GM19025 (cell line): Measurements from ENCODE around the gene PPID.
A peak's percentile ranks its signal among the peaks of the same experiment; 100 is the strongest.
"Not testable (repeated sequence)": the region's sequence is repeated elsewhere in the genome, so short reads cannot be mapped to it uniquely, and the experiment has no call there.

Experiments
- ATAC-seq: cut with Tn5 transposase; IDR thresholded peaks from one replicate; pipeline ENCODE4 v1.9.1; 2021; ENCODE audit warnings: mild to moderate bottlenecking, low read depth, moderate library complexity; ENCODE audit not compliant: unreplicated experiment

Gene PPID

DNA sequence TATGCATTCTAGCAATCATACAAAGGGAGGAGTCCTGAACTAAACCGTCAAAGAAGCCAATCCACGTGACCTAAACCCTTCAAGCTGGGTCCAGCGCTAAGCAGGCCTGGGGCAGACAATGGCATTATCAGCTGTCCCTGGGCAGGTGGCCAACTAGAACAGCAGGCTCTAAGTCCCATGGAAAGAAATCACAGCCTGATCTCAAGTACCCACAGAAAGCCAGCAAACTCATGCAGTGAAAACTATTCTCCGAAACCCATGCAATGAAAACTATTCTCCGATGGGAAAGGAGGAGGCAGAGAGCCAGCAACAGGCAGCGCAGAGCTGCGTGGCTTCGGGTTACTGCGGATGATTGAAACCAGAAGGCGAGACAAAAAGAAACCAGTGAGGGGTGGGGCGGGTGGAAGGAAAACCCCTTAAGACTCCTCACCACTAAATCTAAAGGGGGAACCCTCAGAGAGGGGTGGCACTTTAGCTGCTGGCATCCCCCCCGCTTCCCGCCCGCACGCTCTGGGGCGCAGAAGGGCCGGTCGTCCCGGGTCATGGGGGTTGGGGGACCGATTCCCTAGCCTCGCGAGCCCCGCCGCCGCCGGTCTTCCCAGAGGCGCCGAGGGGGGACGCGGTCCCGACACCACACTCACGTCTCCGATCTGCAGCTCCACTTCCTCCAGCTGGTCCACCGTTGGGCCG lies 52.1 kb downstream of the PPID start:
- peak; percentile 17 for ATAC-seq

DNA sequence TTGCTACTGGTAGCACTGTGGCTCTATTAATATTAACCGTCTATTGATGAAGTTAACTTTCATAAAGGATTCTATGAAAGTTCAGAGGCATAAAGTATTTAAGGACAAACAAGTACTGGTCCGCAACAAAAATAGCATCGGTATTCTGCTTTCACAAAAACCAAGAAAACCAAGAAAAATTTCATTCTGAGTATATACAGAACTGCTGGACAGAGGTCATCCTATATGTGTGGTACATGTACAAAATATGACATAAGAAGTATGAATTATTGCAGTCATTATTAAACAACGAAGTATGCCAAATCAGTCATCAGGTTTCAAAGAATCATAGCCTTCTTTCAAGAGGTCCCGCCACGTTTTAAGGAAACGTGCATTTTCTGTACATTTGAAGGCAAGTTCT lies 53.9 kb downstream of the PPID start:
- ATAC-seq: no peak

DNA sequence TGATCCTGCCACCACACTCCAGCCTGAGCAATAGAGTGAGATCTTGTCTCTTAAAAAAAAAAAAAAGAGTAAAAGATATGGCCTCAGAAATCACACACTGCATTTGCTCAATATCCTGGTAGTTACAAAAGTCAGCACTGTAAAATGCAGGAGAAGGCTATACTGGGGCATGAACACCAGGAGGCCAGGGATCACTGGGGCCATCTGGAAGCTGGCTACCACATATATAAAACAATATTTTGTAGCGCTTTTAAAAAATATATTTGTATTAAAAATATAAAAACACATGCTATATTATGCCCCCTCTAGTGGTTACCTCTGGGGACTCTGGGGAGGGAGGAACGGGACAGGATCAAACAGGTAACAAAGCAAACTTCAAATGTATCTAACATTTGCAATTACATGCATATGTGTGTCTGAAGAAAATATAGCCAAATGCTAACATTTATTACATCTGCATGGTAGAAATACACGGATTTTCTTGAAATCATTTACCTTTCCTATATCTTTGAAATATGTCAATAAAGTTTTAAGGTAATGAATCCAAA lies 55.5 kb downstream of the PPID start:
- ATAC-seq: no peak

DNA sequence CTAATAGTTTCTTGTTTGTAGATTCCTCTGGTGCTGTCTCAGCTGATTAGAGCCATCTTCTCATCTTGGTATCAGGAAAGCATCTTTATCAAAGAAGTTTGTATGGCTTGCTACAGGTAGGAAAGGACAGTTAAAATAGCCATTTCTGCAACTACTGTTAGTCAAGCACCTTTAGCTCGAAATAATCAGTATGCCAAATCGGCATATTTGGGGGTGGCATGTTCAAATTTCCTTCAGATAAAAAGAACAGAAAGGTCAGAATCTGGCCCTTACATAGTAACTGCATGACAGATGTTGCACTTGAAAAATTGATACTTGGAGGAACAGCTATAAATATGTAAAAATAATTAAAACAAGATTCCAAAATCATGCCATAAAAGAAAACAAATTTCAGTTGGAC lies 56.3 kb downstream of the PPID start:
- no peak for ATAC-seq

DNA sequence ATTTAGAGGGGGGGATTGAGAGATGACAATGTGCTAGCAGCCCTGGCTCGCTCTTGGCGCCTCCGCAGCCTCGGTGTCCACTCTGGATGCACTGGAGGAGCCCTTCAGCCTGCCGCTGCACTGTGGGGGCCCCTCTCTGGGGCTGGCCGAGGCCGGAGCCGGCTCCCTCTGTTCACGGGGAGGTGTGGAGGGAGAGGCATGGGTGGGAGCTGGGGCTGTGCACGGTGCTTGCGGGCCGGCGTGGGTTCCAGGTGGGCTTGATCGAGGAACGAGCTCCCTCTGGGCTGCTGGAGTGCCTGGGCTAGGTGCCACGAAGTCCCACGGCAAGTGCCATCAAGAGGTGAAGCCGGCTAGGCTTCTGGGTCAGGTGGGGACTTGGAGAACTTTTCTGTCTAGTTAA lies 58.4 kb downstream of the PPID start:
- no peak for ATAC-seq

DNA sequence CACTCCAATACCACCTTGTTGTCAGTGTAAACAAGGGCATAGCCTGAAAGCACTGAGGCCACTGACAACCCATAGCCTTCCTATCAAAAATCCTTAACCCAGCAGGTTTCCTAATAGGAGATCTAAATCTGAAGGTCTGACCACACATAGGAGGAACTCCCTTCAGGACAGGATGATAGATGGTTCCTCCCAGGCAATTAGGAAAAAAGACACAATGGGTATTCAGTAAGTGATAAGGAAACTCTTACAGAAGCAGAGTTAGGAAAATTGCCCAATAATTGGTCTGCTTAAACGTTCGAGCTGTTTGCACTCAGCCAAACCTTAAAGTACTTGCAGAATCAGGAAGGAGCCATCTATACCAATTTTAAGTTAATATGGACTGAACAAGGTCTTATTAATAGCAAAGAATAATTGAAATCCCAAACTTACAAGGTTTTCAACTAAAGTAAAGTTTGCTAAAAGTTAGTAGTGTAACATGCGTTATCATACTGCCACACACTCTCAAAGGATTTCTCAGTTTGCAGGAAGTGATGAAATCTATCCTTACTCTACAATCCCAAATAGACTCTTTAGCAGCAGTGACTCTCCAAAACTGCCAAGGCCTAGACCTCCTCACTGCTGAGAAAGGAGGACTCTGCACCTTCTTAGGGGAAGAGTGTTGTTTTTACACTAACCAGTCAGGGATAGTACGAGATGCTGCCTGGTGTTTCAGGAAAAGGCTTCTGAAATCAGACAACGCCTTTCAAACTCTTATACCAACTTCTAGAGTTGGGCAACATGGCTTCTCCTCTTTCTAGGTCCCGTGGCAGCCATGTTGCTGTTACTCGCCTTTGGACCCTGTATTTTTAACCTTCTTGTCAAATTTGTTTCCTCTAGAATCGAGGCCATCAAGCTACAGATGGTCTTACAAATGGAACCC lies 59.2 kb downstream of the PPID start:
- not testable (repeated sequence) for ATAC-seq

DNA sequence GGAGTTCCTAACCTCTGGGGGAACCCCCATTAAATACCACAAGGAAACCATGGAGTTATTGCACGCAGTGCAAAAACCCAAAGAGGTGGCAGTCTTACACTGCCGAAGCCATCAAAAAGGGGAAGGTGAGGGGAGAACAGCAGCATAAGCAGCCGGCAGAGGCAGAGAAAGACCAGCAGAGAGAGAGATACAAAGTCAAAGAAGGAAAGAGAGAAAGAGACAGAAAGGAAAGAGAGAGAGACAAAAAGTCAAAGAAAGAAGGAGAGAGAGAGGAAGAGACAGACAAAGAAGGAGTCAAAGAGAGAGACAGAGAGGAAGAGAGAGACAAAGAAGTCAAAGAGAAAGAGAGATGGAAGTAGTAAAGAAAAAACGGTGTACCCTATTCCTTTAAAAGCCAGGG lies 59.9 kb downstream of the PPID start:
- ATAC-seq: not testable (repeated sequence)
